ENCODE measurements around the gene UBL4B.

DNA sequence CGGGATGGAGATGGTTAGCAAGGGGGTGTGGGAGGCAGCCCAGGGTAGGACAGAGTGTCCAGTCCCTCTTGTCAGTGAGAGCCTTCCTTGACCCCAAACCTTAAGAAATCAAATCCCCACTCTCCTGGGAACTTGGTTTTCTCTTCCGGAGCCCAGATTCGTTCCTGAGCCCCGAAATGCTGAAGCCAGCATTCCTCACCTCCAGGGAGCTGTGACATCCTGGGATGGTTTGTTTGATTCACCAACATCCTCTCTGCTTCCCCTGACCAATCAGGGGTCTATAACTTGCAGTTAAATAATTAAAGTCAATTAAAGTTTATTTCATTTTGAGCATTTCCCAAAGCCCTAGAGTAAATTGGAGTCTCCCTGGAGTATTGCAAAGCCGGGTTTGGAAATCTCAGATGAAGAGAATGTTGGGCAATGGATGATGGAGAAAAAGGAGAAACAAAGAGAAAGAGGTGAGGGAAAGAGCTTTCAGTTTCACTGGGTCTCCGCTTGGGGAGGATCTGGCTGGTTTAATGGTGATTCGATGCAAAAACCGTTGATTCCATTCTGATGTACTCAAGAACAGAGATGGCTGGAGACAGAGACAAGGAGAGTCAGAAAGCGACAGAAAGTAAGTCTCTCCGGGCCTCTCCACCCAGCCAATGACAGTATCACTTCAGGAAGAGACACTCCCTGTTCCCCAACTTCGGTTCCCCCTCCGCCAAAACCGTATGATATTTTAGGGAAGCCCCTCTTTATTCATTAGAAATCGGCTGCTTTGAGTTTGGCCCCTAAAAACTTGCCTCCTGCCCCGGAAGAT lies 29.0 kb upstream of the UBL4B start:
- TF ChIP-seq, protein P1, sequence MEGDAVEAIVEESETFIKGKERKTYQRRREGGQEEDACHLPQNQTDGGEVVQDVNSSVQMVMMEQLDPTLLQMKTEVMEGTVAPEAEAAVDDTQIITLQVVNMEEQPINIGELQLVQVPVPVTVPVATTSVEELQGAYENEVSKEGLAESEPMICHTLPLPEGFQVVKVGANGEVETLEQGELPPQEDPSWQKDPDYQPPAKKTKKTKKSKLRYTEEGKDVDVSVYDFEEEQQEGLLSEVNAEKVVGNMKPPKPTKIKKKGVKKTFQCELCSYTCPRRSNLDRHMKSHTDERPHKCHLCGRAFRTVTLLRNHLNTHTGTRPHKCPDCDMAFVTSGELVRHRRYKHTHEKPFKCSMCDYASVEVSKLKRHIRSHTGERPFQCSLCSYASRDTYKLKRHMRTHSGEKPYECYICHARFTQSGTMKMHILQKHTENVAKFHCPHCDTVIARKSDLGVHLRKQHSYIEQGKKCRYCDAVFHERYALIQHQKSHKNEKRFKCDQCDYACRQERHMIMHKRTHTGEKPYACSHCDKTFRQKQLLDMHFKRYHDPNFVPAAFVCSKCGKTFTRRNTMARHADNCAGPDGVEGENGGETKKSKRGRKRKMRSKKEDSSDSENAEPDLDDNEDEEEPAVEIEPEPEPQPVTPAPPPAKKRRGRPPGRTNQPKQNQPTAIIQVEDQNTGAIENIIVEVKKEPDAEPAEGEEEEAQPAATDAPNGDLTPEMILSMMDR (IDR thresholded peaks at IDR 0.05), result no peak
- TF ChIP-seq POLR2A (IDR thresholded peaks at IDR 0.05) (no peak), POLR2AphosphoS5 (IDR thresholded peaks at IDR 0.05) (no peak)

Data from prostate gland (tissue), 2 donors.